IPS-NIHi11 (cell line): ENCODE data around the gene WHRN.

Source experiments
- DNase-seq: peaks from one replicate; pipeline ENCODE4 v3.0.0; 2012; ENCODE audit warnings: mixed read lengths, low spot score

WHRN gene

GRCh38 chr9:114378883-114379282 lies 126.4 kb downstream of the WHRN start:
- no peak for DNase-seq

DNA sequence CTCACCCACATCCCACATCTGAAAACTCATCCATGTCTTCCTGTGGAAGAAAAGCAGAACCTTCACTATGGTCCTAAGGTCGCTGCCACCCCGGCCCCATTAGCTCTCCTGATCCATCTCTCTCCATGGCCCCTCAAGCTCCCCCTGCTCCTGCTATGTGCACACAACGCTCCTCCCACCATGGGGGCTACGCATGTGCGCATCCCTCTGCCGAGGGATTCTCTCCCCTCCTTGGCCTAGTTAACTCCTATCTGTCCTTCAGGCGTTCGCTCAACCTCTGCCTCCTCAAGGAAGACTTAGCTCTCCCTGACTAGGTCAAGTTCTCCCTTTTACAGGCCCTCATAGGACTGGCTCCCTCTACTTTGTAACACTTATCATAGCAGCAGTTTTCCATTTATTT lies 127.3 kb downstream of the WHRN start:
- no peak for DNase-seq

GRCh38 chr9:114376586-114377445 lies 128.5 kb downstream of the WHRN start:
- no peak for DNase-seq

- no peak for DNase-seq
Observed at GRCh38 chr9:114375386-114376175, 129.7 kb downstream of the WHRN start.

GRCh38 chr9:114374936-114375335 lies 130.3 kb downstream of the WHRN start:
- DNase-seq = no peak

DNA sequence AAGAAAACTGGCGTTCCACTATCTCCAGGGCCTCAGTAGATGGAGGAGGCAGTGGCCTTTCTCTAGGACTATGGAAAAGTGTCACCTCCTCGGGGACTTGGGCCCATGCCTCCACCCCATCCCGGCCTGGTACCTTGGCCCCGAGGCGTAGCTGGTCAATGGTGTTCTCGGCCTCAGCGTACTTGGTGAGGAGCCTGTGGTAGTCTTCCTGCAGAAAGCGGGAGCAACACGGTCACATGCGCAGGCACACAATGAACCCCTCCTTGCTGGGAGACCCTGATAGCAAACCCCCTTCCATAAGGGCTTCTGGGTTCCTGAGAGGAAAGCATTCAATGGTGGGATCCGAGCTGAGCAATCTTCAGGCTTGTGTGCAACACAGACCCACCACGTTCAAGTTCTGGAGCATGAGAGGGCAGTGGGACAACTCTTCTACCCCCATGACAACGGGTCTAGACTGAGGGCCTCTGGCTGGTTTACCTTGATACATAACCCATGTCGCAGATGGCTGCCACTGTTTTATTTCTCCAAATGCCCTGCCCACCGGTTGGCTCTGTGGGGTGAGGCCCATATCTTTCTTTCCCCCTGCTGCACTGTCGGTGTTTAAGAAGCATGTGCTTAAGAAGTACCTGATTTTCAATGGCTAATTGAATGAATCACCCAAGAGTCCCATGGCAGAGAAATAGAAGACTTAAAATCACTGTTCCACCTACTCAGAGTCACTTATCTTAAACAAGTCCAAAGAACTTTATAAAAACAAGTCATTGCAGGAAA lies 131.1 kb downstream of the WHRN start:
- DNase-seq = no peak

DNA sequence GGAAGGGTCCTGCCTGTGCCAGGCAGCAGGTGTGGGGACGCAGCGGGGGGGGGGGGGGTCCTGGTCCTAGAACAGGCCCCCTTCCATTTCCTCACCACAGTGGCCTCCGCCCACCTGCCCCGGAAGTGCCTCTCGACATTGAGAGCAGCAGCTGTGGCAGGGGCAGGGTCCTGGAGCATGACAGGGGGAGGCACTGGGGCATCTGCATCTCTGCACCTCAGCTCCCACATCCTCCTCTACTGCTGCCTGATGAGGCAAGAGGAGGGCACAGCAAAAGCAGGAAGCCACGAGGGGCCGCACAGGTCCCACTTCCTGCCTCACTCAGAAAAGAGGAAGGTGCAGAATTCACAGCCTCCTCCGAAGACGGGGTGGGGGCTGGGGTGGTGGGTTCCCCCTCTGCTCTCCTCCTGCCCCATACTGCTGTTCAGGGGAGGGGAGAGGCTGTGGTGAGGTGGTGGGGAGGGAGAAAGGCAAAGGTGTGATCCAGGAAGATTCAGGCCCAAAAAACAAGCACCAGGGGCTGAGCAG lies 132.3 kb downstream of the WHRN start:
- DNase-seq = no peak

GRCh38 chr9:114371973-114372917 lies 133.0 kb downstream of the WHRN start:
- DNase-seq = no peak

DNA sequence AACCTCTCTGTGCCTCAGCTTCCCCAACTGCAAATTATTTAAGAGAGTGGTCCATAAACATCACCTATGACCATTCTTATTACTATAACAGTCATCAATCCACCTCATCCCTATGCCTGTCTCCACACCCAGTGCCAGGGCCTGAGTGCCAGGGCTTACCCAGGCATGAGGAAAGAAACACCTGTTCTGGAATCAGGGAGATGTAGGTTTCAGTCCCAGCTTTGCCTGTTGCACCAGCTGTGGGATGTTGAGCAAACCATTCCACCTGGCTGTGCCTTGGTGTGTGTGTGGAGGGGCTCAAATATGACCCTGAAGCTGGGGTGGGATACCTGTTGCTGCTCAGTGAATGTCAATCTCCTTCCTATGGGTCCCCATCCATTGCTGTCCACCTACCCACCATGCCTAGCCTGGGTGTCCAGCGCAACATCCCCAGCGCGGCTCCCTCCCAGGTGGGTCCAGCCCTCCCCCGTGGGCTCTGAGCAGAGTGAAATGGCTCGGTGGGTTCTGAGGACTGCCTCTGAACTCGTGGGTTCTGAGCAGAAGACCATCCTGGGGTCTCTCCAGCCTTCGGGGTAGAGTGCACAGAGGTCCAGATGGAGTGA lies 133.8 kb downstream of the WHRN start:
- DNase-seq = no peak

GRCh38 chr9:114370968-114371320 lies 134.3 kb downstream of the WHRN start:
- no peak for DNase-seq

- DNase-seq = peak; percentile 62
Observed at GRCh38 chr9:114370251-114370967, 134.9 kb downstream of the WHRN start.

GRCh38 chr9:114369216-114370130 lies 135.8 kb downstream of the WHRN start:
- DNase-seq = no peak

- DNase-seq = no peak
Observed at GRCh38 chr9:114367772-114368569, 137.3 kb downstream of the WHRN start.

GRCh38 chr9:114367366-114367765 lies 137.9 kb downstream of the WHRN start:
- DNase-seq = no peak

DNA sequence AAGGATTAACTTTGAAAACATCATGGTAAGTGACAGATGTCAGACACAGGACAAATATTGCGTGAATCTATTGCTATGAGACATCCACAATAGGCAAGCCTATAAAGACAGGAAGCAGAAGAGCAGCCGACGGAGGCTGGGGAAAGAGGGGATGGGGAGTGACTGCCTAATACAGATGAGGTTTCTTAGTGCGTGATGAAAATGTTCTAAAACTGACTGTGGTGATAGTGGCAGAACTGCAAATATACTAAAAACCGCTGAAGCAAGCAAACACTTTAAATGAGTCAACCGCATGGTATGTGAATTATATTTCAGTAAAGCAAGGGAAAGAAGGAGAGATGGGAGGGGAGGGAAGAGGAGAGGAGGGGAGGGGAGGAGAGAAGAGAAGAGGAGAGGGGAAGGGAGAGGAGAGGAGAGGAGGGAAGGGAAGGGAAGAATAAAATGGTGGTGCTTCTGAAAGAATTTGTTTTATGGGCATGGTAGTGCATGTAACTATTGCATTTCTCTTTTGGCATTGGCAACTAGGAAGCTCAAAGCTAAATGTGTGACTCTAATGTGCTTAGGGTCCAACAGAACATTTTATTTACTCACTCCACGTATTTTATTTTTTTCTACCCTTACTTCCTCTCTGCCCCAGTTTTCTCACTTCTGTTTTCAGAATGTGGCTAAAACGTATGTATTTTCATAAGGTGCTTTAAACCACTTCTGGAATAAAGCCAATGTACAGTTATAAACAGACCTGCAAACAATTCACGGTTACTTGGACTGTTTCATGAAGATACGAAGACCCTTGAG lies 138.7 kb downstream of the WHRN start:
- DNase-seq = no peak

DNA sequence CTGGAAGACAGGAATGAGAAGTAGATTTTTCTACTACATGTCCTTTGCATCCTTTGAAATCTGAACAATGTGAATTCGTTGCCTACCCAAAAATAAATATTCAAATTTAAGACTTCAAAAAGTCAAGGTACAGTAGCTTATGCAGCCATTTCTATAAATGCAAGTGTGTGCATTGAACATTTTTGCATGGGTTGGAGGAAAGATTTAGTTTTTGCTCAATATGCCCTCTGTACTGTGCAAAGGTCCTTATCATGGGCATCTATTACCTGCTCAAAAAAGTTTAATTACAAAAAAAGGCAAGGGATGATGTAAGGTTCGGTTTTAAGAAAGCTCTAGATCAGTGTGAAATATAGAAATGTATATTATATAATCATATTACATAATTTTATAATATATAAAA lies 140.1 kb downstream of the WHRN start:
- DNase-seq = no peak
